Hepatocyte (in vitro differentiated cells): ENCODE data around the gene ALPK1.

ENCODE experiments used
- CTCF ChIP-seq: fragments of 200-600 bp; sonication (generic); IDR thresholded peaks from 2 replicates; pipeline ENCODE4 v1.5.1; 2016; ENCODE audit warnings: antibody characterized with exemption, mild to moderate bottlenecking; ENCODE audit not compliant: poor library complexity
- EZH2 ChIP-seq: fragments of 200-600 bp; sonication (generic); IDR thresholded peaks from 2 replicates; pipeline ENCODE4 v1.6.1; 2016; ENCODE audit warnings: antibody characterized with exemption, mild to moderate bottlenecking, borderline replicate concordance
- EZH2phosphoT487 ChIP-seq: fragments of 200-600 bp; sonication (generic); IDR thresholded peaks from one replicate; pipeline ENCODE4 v1.6.1; 2018; ENCODE audit warnings: antibody characterized with exemption, mild to moderate bottlenecking, low read depth, moderate library complexity; ENCODE audit not compliant: unreplicated experiment, severe bottlenecking

- TF ChIP-seq CTCF (no peak), EZH2phosphoT487 (no peak), EZH2 (no peak)
These were observed 62.0 kb downstream of the ALPK1 start for GRCh38 chr4:112358952-112359749.
